Sigmoid colon (tissue), 7 donors: ENCODE measurements around the gene RANBP1. TPM values are rescaled to one million over a fixed set of nuclear protein-coding genes. Genes with fewer than 3 reads are reported as not detected.

Experiments used
- DNase-seq: peaks from one replicate; pipeline ENCODE4 v3.0.0-alpha.2; 2019
- H3K27ac ChIP-seq, 4 donors: fragments of 200-600 bp; sonication (generic); one replicate each; pipeline ENCODE4 v1.5.1; 2016 to 2019; ENCODE audit warnings: mild to moderate bottlenecking in 1 of 4
- H3K27me3 ChIP-seq, 3 donors: fragments of 200-600 bp; sonication (generic); one replicate each; pipeline ENCODE4 v1.5.1; 2019; ENCODE audit warnings: mild to moderate bottlenecking in 1 of 3
- H3K36me3 ChIP-seq, 4 donors: fragments of 200-600 bp; sonication (generic); one replicate each; pipeline ENCODE4 v1.5.1; 2016 to 2019
- H3K4me1 ChIP-seq, 4 donors: fragments of 200-600 bp; sonication (generic); one replicate each; pipeline ENCODE4 v1.5.1; 2017 to 2019
- H3K4me3 ChIP-seq, 4 donors: fragments of 200-600 bp; sonication (generic); one replicate each; pipeline ENCODE4 v1.5.1; 2017 to 2019; ENCODE audit warnings: mild to moderate bottlenecking in 2 of 4, moderate library complexity in 1 of 4
- H3K9me3 ChIP-seq, 4 donors: fragments of 200-600 bp in 3 of 4; sonication (generic) in 3 of 4; one replicate each; pipeline versions ENCODE4 v1.5.1 to v1.6.1; 2013 to 2019
- EP300 ChIP-seq, 4 donors: sonication (generic); formaldehyde crosslinking; IDR thresholded peaks; one replicate each; pipeline ENCODE4 v1.6.1; 2017; ENCODE audit warnings: antibody characterized with exemption in 4 of 4
- POLR2A ChIP-seq, 2 donors: fragments of 450-650 bp; IDR thresholded peaks; one replicate each; pipeline ENCODE4 v1.6.1; 2016; ENCODE audit warnings: antibody characterized with exemption in 2 of 2, mild to moderate bottlenecking in 2 of 2, moderate library complexity in 2 of 2
- POLR2AphosphoS5 ChIP-seq, 4 donors: sonication (generic); formaldehyde crosslinking; IDR thresholded peaks; one replicate each; pipeline ENCODE4 v1.6.1; 2017; ENCODE audit warnings: antibody characterized with exemption in 4 of 4
- WGBS, 2 donors: extraction: QIAGEN DNeasy Blood & Tissue Kit; methylation state at CpG; one replicate each; pipeline ENCODE4 v1.1.7; 2013; 5-methylcytosine and 5-hydroxymethylcytosine counted together
- intact Hi-C: fragments of 100-400 bp; cut with DNase I; formaldehyde crosslinking; loops from one replicate; pipeline ENCODE4 v1.15.1; 2023
- polyA plus RNA-seq, 3 donors: library from polyadenylated mRNA; stranded (reverse); fragments of 200-250 nt; gene quantifications; one replicate each; pipeline ENCODE4 v1.2.3, GENCODE V29; 2013
- total RNA-seq, 4 donors: library from RNA; depleted of rRNA; stranded (reverse); fragments of >200 nt; gene quantifications; one replicate each; pipeline ENCODE4 v1.1.0, GENCODE V29; 2016
- TF ChIP-seq, protein P1 (sequence below), 4 experiments: fragments of 450-650 bp in 3 of 4; fragments of 200-600 bp in 1 of 4; IDR thresholded peaks; one replicate each; pipeline ENCODE4 v1.5.1; 2016 to 2019; ENCODE audit warnings: antibody characterized with exemption in 4 of 4, mild to moderate bottlenecking in 3 of 4, moderate library complexity in 2 of 4
- donor health status: healthy with polysubstance abuse.
- donor health status: Bipolar disorder and iron deficiency.
- donor health status: healthy.

Gene RANBP1
- total and polyA plus RNA-seq, 7 donors = 67.9 to 194 (median 154) TPM

DNA sequence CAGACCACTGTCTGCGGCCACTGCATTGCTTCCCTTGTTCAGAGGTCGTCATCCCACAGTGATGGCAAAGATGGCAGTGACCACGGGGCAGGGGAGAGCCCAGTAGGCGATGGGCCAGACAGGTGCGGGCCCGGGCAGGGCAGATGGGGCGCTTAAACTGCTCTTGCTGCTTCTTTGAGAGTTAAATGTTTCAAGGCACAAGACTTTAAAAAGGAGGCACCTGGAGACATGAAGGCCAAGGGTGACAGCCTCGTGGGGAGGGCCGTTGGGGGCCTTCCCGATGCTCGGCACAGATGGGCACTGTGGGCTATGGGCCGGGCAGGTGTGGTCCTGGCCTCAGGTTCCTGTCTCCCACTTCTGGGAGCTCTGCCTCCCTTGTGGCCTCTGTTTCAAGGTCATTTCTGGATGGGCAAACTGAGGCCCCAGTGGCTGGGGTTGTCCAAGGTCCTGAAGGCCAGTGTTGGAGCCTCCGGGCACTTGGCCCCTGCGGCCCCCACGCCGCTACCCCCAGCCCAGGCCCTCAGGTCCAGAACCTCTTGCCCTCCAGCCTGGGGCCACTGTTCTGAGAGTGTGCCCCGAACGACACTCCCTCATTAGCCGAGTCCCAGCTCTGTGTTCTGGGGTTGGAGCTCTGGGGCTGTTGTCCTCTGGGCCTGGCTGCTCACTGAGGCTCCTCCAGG is 51.9 kb downstream of the RANBP1 start:
- H3K27ac ChIP-seq = no peak overlapping the region
- H3K4me3 ChIP-seq = no peak overlapping the region
- H3K27me3 ChIP-seq = no peaks in the 10 kb centered on the region
- TF ChIP-seq, protein P1, sequence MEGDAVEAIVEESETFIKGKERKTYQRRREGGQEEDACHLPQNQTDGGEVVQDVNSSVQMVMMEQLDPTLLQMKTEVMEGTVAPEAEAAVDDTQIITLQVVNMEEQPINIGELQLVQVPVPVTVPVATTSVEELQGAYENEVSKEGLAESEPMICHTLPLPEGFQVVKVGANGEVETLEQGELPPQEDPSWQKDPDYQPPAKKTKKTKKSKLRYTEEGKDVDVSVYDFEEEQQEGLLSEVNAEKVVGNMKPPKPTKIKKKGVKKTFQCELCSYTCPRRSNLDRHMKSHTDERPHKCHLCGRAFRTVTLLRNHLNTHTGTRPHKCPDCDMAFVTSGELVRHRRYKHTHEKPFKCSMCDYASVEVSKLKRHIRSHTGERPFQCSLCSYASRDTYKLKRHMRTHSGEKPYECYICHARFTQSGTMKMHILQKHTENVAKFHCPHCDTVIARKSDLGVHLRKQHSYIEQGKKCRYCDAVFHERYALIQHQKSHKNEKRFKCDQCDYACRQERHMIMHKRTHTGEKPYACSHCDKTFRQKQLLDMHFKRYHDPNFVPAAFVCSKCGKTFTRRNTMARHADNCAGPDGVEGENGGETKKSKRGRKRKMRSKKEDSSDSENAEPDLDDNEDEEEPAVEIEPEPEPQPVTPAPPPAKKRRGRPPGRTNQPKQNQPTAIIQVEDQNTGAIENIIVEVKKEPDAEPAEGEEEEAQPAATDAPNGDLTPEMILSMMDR (IDR thresholded peaks at IDR 0.05) = no peak
- TF ChIP-seq EP300 (IDR thresholded peaks at IDR 0.05) (no peak), POLR2A (IDR thresholded peaks at IDR 0.05) (no peak), POLR2AphosphoS5 (IDR thresholded peaks at IDR 0.05) (no peak)
- no peak for DNase-seq
- no peaks in the 10 kb centered on the region for H3K36me3 ChIP-seq
- H3K9me3 ChIP-seq = no peaks in the 10 kb centered on the region
- 74 to 78% methylated on average over 19 of the region's 19 CpGs for WGBS, 2 donors
- intact Hi-C loops = no loop called here
- no peaks in the 10 kb centered on the region for H3K4me1 ChIP-seq

DNA sequence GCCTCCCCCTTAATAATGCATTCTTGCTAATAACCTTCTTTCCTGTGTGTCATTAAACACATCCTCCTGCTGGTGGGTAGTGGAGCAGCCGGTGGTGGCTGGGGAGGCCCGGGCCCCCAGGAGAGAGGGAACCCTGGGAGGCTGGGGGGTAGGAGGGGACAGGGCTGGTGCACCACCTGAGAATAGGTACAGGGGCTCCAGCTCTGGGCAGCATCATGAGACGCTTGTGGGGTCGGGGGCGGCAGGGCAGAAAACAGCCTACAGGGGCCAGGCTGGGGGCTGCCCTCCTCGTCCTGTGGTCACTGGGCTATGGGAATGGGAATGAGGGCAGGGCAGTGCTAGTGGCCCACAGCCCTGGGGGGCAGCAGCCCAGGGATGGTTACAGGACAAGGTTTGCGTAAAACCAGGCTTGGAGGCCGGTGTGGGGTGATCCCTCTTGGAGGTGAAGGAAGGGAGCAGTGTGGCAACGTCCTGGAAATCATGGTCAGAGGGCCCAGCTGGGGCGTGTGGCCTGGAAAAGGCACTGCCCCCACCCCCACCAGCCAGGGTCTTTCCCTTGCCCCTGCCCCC is 53.4 kb downstream of the RANBP1 start:
- Histone ChIP-seq H3K9me3 (no peaks in the 10 kb centered on the region), H3K4me1 (no peaks in the 10 kb centered on the region), H3K27ac (no peak overlapping the region), H3K27me3 (no peaks in the 10 kb centered on the region), H3K36me3 (no peaks in the 10 kb centered on the region), H3K4me3 (no peak overlapping the region)
- no peak for DNase-seq
- TF ChIP-seq POLR2A (IDR thresholded peaks at IDR 0.05) (no peak), POLR2AphosphoS5 (IDR thresholded peaks at IDR 0.05) (no peak), EP300 (IDR thresholded peaks at IDR 0.05) (no peak)
- TF ChIP-seq, protein P1 (IDR thresholded peaks at IDR 0.05) = no peak
- 78 to 87% methylated on average over 10 of the region's 10 CpGs for WGBS, 2 donors
- intact Hi-C loops = no loop called here

DNA sequence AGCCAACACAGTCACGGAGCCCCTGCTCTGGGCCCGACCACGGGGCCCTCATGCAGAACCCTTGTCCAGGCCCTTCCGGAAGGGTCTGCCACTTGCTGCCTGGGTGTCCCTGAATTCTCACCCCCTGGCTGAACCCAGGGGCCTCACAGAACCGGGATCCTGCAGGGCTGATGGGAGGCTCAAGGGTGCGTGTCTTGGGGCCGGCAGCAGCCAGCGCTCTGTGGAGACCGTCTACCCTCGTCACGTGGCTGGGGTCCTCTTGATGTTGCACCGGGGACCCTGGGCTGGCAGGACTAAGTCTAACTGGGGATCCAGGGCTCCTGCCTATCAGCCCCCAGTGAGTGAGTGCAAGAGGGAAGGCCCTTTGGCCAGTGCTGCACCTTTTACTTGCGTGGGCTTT is 54.3 kb downstream of the RANBP1 start:
- DNase-seq = no peak
- Histone ChIP-seq H3K36me3 (no peaks in the 10 kb centered on the region), H3K4me3 (no peak overlapping the region), H3K27ac (no peak overlapping the region), H3K9me3 (no peaks in the 10 kb centered on the region), H3K4me1 (no peaks in the 10 kb centered on the region), H3K27me3 (no peaks in the 10 kb centered on the region)
- 83 to 91% methylated on average over 13 of the region's 13 CpGs for WGBS, 2 donors
- no peak for TF ChIP-seq POLR2AphosphoS5 (IDR thresholded peaks at IDR 0.05)
- TF ChIP-seq, protein P1 (IDR thresholded peaks at IDR 0.05) = no peak
- TF ChIP-seq EP300 (IDR thresholded peaks at IDR 0.05) = no peak
- TF ChIP-seq POLR2A (IDR thresholded peaks at IDR 0.05) = no peak
- intact Hi-C loops = no loop called here

DNA sequence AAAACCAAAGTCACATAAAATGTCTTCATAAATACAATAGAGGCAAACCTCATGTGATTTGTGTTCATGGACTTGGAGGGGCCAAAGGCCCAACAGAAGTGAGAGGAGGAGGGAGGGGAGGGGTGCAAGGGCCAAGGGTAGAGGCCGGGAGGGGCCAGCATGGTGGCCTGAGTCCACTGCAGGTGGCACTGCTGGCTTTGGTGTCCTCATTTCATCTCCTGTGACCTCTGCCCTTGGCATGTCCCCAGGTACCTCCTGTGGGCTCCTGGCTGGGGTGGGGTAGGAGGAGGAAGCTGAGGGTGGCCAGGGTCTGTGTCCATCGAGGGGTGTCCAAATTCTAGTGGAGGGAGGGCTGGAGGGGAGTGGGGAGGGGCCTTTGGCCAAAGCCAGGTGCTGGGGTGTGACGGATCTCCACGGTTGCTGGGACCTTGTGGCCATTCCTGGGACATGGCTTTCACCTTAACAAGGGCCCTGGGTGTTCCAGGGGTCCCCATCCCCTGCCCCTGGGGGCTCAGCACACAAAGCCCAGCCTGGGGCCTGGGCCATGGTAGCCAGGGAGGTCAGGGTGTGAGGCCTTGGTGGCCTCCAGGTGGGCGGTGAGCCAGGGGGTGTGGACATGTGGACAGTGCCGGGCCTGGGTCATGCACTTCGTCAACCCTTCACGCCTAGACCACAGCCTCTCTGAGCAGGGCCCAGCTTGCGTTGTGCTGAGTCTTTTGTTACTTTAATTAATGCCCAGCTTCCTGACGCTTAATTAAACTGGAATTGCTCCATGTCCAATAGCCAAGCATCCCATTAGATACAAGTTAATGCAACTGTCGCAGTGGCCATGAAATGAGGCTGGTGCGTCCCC is 55.6 kb downstream of the RANBP1 start:
- Histone ChIP-seq H3K9me3 (no peaks in the 10 kb centered on the region), H3K4me3 (no peak overlapping the region), H3K4me1 (no peaks in the 10 kb centered on the region), H3K27me3 (no peaks in the 10 kb centered on the region), H3K36me3 (no peaks in the 10 kb centered on the region), H3K27ac (no peak overlapping the region)
- intact Hi-C loops = no loop called here
- no peak for DNase-seq
- WGBS, 2 donors = 74 to 89% methylated on average over 12 of the region's 12 CpGs
- TF ChIP-seq EP300 (IDR thresholded peaks at IDR 0.05) (no peak), POLR2AphosphoS5 (IDR thresholded peaks at IDR 0.05) (no peak), POLR2A (IDR thresholded peaks at IDR 0.05) (no peak)
- TF ChIP-seq, protein P1 (IDR thresholded peaks at IDR 0.05) = no peak
